GM20431 (cell line): ENCODE measurements around the gene SLC22A3.

Experiments used
- in situ Hi-C: fragments of 300-500 bp; cut with MseI, MboI; formaldehyde crosslinking; loops from one replicate; pipeline ENCODE4 v1.15.0; 2020; ENCODE audit warnings: low sequenced_read_pairs; ENCODE audit not compliant: unreplicated experiment

SLC22A3 gene

DNA sequence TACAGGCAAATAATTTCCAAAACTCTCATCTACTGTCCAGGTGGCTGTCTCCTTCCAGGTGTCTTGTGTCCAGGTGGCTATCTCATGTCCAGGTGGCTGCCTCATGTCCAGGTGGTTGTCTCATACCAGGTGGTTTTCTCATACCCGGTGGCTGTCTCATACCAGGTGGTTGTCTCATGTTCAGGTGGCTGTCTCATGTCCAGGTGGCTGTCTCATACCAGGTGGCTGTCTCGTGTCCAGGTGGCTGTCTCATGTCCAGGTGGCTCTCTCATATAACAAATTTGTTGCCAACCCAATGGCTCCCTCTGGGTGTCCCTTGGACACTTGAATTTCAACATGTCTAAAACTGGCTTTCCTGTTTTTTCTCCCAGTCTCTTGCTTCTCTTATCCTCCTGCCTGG lies 14.3 kb upstream of the SLC22A3 start:
- in situ Hi-C loops = no loop called here

DNA sequence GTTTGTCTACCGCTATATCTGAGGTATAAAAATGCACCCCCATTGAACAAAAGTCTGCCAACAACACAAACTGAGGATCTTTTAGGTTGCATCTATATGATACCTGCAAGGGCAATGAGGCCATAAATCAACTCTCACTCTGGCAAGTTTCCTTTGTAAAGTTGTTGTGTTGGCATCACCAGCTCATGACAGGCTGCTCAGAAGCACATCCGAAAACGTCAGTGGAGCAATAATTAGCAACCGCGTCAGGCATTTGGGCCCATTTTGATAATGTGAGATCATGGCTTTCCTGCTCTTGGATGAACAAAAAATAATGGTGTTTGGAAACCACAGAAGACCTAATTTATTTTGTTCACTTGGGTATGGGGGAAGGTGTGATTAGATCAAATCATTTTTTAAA lies 12.0 kb upstream of the SLC22A3 start:
- in situ Hi-C loops = no loop called here

DNA sequence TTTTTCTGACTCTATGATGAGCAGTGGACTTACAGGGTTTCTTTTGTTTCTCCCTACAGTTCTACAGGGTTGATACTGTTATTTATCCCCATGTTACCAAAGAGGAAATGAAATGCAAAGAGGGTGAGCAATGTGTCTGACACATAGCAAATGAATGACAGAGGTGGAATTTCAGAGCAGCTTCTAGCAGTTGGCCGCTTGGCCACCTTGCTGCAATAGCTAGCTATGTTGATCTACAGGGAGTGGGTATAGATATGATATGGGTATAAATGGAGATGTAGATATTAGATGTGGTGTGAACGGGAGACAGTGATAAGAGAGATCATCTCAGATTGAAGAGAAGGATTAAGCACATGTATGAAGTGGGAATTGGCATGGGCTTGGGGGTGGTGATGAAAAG lies 10.9 kb upstream of the SLC22A3 start:
- in situ Hi-C loops = no loop called here

DNA sequence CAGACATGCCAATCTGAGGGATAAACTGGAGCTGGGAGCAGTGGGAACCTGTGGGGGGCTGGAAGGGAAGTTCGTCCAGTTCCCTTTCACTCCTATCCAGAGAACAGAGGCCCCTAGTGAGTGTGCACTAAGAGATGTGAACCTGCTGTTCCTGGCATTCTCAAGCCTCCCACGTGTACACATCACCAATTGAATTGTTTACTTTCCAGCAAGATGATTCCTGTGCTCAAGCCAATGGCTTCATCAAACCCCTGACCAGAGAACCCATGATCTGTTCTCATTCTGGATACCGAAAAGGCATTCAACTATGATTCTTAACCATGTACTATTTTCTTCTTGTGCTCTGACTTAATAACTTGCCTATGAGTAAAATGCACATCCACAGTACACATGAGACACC lies 10.2 kb upstream of the SLC22A3 start:
- in situ Hi-C loops = no loop called here

DNA sequence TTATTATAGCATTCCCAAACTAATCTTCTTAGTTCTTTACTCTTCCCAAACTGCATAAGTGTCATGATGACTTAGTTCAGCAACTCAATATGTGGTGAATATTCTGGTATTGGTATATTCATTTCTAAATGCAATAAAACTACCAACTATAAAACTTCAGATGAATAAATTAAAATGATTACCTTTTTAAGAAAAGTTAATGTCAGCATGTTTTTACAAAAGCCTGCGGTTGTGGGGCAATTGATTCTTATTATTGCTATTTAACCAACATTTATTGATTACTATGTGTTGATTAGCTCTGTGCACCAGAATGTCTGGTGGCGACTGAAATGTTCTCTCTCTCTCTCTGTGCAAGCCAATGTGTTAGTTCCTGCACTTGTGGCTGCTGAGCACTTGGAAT lies 5.0 kb upstream of the SLC22A3 start:
- in situ Hi-C loops = no loop called here

DNA sequence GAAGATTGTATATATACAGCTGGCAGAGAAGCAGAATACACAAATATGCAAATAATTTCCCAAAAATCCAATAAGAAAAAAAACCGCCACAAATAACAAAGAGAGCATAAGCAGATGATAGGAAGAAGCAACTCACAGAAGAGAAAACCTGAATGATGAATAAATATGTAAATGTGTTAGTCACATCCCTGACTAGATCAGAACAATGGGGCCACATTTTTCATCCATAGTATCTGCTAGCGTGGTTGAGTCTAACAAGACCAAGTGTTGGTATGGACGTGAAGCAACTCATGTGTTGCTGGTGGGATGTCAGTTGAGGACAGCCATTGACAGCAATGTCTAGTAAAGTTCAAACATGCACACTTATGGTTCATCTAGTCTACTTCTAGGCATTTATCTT lies 3.9 kb upstream of the SLC22A3 start:
- in situ Hi-C loops = no loop called here

DNA sequence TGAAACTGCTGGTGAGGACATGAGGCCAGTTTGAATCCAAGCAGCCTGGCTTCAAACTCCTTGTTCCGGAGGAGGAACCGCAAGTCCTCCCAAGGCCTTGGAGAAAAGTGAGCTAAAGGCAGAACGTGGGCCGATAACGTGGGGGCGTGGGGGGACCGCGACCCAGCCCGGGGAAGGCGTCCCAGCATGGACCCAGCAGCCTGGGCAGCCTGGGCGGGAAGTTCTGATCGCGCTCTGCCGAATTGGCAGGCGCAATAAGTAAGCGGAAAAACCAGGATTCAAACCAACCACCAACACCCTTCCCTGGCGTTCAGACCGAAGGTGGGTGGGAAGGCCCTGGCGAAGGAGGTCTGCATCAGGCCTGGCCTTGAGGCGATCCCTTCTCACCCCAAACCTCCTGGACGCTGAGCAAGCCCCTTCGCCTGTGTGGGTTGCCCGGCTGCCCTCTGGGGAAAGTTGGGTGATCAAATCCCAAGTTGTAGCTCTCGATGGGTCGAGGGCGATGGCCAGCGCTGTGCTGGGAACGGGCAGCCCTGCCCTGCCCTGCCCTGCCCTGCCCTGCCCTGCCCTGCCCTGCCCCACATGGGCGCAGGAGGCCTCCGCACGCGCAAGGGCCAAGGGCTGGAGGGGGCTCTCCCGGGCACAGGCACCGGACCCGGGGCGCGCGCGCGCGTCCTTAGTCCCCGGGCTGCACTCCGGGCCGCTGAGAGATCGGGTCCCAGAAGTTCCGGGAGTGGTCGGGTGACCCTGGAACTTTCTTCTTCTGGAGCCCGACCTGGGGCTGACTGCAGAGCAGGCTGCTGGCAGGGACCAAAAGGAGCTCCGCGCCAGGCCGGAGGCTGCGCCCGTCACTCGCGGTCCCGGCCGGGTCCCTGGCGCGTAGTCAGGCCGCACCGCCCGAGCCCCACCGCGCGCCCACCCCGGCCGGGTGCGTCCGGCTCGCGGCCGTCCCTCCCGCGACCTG lies 637 bp upstream of the SLC22A3 start:
- in situ Hi-C loops = no loop called here

DNA sequence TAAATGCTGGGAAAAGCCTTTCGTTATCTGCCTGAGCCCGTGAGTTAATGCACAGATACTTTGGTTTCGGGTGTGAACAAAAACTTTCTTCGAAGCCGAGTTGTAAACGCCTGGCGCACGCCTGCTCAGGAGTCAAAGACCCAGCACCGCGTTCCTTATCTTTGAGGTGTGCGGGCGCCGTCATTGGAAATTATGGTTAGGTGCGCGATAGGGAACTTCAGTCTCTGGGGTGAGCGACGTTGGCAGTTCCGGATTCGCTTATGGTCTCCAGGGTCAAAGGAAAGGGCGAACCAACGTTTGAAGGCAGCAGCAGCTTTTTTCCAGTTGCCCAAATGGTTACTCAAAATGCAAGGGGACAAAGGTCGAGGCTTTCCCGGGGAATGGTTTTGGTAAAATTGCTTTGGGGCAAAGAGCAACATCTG lies 853 bp downstream of the SLC22A3 start:
- in situ Hi-C loops = no loop called here

DNA sequence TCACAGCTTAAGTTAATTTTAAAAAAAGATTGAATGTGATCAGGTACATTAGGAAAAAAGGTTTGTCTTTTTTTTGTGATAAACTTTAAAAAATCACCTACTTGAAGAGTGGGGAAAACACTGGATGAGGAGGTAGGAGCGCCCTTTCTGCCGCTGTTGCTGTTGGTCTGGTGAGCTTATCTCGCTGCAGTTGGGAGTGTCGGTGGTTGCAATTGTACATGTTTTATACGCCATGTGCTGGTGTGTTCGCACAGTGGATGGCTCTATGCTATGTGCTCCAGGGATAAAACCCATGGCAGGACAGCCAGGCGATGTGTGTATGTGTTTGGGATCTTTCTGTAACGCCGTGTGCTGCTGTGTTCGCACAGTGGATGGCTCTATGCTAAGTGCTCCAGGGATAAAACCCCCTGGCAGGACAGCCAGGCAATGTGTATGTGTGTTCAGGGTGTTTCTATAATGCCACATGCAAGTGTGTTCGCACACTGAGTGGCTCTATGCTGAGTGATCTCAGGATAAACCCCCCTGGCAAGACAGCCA lies 1.7 kb downstream of the SLC22A3 start:
- in situ Hi-C loops = no loop called here

DNA sequence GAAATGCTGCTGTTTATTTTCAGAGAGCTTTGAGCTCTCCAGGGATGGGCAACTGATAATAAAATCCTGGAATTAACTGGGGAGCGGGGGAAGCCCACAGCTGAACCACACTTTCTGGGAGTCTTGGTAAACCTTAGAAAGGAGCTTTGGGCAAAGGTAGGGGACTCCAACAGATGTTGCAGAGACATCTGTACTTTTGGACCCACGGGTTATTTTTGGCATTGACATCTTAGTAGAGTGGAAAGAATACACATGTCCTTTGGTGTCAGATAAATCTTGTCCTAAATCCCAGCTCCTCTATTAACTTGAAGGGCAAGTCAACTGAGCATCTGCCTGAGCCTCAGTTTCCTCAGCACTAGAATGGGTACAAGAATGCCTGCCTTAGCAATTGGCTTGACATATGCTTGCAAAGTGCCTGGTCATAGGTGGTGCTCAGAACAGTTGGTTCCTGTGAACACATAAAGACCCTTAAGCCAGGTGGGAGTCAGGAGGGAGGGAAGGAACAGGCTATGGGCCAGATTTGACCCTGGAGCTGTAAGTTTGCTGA lies 5.8 kb downstream of the SLC22A3 start:
- in situ Hi-C loops = no loop called here

DNA sequence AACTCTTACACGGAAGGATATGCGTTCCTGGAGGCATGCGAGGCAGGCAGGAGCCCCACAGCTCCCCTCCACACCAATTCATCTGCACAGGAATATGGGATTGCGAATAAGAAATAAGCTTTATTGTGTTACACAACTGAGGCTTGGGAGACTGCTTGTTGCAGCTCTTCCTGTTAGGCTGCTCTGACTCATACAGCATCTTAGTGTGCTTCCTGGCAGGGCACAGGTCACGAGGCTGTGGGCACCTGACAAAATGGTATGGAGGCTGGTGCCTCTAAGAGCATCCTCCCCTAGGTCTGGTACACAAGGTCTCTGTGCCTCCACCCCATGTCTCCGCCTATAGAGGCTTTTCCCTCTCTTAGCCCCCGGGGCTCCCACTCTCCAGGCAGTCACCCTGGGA lies 6.8 kb downstream of the SLC22A3 start:
- in situ Hi-C loops = no loop called here

DNA sequence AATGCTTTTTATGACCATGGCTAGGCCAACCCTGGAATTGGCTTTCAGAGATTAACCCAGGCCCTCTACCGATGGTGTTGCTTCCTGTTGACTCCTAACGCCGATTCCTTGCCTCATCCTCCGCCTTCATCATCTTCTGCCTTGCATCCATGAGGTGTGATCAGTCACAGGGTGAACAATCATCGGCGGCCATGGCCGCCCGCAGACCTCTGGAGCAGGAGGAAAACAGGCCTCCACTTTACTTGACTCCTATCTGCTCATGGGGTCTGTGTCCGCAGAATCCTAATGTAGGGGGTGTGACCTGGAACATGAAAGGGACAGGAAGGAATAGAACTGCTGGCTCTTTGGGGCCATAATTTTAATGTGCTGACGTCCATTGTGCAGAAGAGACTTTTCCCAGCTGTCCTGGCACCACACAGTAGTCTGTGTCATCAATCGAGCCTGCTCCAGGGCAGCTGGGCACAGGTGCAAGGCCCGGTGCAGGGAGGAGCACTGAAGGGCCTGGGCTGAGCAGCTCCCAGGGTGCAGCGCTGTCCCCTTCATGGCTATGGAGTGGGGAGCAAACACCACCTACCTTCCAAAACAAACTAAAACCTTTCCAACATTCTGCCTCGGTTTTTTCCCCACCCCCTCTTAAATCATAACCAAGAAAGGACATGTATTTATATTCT lies 8.0 kb downstream of the SLC22A3 start:
- in situ Hi-C loops = no loop called here

DNA sequence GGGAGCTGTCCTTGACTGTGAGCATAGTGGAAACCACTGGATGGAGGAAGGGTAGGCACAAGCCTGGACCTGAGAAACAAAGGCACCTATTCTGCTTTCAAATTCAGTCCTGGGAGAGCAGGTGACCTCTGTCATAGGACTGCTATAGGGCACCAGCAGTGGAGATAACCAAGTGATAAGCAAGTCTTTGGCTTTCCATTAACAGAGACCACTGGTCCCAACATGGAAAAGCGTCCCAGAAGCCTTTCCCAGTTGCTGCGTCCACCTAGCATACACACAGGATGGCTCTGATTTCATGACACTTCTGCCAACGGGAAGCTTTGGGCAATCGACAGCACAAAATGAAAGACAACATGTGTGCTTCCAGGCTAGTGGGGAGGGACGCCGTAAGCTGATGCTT lies 8.9 kb downstream of the SLC22A3 start:
- in situ Hi-C loops = no loop called here

DNA sequence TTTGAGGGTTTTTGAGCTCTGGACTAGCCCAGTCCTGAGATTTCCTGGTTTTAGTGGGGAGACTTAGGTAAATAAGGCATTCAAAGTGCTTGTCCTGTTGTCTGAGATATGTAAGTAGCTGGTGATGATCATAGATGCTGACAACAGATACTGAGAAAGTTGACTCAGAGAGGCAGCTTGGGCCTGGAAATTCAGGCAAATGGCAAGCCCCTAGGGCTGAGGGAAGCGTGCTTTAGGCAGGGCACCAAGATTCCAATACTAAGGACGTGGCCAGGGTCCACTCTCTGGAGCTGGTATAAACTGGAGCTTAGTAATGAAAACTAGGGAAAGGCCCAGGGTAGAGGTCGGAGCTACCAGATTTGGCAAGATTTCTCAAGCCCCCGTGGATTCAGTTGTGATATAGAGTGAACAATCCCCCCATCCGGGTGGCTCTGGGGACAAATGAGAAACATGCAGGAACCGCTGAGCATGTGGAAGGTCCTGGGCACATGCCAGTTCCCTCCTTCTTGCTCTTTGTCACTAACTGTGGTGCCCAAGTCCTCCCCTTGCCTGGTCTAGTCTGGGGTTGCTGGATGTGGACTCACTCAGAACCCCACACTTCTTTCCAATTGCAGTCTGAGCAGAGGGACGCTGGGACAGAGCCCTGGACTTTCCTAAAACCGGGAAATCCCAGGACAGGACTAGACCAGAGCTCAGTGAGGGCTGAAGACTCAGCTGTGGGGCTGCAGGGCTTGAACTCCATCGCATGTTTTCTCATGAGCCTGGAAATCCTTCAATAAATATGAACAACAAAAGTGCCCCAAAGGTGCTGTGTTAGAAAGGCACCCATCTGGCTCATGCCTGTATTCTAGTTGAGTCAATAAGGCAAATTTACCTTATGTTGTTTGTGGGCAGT lies 10.3 kb downstream of the SLC22A3 start:
- in situ Hi-C loops = no loop called here

DNA sequence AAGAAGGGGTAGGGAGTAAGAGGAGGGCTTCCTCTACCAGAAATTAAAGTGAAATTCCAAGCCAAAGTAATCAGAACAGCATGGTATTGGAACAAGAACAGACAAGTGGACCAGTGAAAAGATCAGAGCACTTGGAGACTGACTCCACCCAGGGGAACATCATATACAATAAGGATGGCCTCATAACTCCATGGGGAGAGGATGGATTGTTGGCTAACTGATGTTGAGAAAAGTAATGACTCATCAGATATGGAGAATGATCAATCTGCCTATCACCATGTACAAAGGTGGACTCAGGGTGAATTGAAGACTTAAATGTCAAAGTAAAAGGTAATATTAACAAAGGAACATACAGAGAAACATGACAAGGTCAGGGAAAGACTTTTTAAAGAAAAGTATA lies 12.8 kb downstream of the SLC22A3 start:
- in situ Hi-C loops = no loop called here

DNA sequence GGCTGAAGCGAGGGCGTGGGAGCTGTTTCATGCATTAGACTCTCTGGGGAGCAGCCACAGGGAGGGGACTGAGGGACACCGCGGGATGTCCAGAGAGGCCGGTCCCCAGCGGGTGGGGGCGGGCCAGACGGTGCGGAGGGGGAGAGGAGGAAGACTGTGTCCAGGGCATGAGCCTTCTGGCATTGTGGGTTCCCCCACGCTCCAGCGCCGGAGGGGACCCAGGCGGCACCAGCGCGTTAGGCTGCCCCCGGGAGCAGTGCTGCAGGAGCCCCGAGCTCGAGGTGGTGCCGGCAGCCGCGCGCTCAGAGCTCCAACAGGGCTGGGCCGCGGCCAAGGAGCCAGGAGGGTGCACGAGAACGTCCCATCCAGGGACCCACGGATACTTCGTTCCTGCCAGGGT lies 14.4 kb downstream of the SLC22A3 start:
- in situ Hi-C loops = no loop called here

DNA sequence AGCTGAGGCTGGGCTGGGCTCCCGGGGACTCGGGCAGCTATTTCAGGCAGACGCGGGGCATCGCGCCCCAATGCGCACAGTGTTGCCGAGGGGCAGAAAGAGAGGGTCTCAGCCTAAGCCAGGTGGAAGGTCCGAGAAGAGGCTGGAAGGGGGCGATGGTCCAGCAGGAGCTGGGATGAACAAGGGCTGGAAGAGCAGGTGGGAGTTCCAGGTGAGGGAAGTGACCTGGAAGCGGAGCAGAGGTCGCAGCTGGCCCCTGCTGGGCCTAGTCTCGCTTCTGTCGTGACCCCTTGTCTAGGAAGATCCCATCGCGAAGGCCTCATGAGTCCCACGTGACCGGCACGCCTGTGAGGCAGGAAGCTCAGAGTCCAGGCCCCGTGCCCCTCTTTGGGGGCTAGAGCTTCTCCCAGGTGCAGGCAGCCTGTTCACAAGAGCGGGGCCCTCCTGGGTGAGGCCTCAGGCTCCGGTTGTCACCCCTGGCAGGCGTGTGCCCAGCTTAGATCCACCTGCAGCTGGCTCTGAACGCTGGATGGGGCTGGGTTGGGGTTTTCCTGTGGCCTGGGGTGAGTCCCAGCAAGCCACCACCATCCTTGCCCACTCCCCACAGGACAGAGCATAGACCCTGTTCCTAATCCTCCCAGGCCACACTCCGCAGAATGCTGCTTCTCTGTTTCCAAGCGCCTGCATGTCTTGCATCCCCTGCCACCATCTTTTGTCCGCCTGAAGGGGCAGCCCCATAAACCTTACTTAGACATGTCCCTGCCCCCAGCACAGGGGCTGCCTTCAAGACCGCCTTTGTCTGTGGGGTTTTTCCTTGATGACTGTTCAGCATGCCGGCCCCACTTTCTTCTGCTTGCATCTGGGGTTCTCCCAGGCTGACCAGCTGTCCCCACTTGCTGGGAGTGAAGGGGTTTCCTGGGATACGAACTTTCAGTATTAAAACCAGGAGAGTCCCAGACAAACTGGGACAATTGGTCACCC lies 15.1 kb downstream of the SLC22A3 start:
- in situ Hi-C loops = no loop called here

DNA sequence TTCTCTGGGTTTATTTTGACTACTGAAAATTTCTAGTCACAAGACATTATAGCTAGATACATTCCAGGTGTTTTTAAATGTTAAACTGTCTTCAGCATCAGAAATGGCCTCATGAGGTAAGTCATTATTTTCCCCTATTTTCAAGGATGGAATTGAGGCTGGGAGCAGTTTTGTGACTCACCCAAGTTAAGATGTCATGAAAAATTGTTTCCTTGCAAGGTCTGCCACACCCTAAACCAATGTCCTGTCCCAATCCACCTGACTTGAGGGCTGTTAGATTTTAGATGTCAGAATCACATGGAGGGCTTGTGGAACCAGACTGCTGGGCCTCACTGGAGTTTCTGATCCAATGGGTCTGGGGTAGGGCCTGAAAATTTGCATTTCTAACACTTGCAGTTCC lies 16.9 kb downstream of the SLC22A3 start:
- in situ Hi-C loops = no loop called here
